GM18951 (cell line): ENCODE measurements around the gene PYDC1.

Experiments used
- POLR2A ChIP-seq: IDR thresholded peaks from 4 replicates; pipeline ENCODE4 v1.6.1; 2011; ENCODE audit warnings: mild to moderate bottlenecking; ENCODE audit not compliant: insufficient read length, insufficient read depth; ENCODE audit errors: extremely low read depth
- in situ Hi-C: fragments of 300-500 bp; cut with MboI; formaldehyde crosslinking; loops from one replicate; pipeline ENCODE4 v1.12.0; 2022; ENCODE audit warnings: low sequenced_read_pairs, mixed read lengths, inconsistent platforms; ENCODE audit not compliant: unreplicated experiment

The PYDC1 gene

DNA sequence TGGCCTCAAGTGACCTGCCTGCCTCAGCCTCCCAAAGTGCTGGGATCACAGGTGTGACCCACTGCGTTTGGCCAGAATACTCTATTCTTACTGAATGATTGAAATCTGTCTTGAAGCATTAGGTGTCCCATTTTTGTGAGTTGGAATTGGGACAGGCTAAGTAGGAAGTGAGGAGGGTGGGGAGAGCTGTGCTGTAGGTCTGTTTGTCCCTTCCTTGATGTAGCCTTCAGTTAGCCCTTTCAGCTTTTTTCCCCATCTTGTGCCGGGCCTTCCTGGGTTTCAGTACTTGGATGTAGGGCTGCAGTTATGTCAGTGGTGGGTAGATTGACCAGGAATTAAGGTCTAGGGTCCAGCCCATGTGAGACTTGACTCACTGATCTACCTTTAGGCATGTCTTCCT lies 23.1 kb downstream of the PYDC1 start:
- no peak for TF ChIP-seq POLR2A
- in situ Hi-C loops: no loop called here

DNA sequence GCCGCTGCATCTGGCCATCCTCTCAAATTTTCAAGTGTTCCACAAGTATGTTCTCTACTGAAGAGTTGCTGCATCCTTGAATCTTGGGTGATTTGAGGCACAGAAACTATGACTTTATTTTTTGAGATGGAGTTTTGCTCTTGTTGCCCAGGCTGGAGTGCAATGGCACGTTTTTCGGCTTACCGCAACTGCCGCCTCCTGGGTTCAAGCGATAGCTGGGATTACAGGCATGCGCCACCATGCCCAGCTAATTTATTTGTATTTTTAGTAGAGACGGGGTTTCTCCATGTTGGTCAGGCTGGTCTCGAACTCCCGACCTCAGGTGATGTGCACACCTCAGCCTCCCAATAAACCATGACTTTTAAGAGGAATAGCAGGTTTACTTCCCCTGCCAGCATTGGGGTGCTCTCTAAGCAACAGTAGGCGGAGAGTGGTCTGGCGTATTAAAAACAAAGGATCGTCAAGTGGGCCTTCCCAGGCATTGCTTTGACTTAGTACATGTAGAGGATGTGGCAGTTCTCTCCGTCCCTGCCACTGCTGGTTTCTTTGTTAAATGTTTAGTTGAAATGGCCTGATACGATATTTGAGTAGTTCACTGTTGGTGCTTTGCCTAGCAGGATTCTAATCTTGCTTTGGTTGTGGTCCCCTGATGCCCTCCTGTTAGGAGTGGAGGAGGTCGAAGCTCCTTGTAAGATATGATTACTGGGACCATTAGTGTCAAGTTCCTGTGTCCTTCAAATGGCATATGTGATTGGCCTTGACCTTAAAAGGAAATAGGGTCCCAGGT lies 23.9 kb downstream of the PYDC1 start:
- in situ Hi-C loops: no loop called here
- peak; percentile 8 for TF ChIP-seq POLR2A

DNA sequence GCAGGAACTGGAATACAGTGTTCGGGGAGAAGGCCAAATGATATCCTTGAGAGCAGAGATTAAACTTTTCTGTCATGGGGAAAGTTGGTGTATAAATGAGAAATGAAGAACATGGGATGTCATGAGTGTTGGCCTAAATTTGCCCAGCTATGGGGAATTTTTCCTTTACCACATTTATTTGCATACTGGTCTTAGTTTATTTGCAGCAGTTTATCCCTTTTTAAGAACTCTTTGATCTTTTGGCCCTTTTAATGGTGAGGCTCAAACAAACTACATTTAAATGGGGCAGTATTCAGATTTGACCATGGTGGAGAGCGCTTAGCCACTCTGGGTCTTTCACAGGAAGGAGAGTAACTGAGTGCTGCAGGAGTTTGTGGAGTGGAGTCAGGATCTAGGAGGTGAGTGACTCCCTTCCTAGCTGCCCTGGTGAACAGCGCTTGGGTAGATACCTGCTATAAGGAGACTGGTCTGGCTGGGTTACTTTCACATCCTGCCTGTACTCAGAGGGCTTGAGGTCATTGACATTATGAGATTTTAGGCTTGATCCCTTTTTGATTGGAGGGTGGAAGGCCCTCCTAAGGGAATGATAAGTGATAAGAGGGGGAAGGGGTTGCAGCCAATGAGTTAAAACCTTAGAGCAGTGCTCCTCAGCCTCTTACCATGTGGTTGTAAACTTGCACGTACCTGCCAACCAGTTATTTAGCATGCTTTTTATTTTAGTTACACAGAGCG lies 25.1 kb downstream of the PYDC1 start:
- in situ Hi-C loops: no loop called here
- no peak for TF ChIP-seq POLR2A

DNA sequence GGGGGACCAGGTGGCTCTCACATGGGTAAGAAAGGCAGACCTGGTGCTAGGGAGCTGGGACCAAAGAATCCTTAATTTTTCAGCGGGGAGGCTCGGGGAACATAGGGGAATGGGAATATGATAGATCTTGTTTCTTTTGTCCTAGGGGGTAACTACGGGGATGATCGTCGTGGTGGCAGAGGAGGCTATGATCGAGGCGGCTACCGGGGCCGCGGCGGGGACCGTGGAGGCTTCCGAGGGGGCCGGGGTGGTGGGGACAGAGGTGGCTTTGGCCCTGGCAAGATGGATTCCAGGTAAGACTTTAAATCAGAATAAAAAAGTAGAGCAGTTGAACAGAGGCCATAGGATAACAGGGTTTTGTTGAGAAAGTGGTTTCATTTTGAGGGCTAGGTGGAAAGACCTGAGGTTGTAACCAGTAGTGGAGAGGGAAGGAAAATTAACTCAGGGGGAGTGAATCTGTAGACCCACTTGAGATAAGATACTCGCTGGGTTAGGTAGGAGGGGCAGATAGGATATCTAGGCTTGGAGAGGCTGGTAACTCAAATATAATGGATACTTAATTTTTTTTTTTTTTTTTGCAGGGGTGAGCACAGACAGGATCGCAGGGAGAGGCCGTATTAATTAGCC lies 26.0 kb downstream of the PYDC1 start:
- in situ Hi-C loops: no loop called here
- no peak for TF ChIP-seq POLR2A

- peak; percentile 14 for TF ChIP-seq POLR2A
- in situ Hi-C loops: no loop called here
These were observed 26.9 kb downstream of the PYDC1 start for GRCh38 chr16:31190061-31190460.

- in situ Hi-C loops: no loop called here
These were observed 27.5 kb downstream of the PYDC1 start for GRCh38 chr16:31189412-31189778.

DNA sequence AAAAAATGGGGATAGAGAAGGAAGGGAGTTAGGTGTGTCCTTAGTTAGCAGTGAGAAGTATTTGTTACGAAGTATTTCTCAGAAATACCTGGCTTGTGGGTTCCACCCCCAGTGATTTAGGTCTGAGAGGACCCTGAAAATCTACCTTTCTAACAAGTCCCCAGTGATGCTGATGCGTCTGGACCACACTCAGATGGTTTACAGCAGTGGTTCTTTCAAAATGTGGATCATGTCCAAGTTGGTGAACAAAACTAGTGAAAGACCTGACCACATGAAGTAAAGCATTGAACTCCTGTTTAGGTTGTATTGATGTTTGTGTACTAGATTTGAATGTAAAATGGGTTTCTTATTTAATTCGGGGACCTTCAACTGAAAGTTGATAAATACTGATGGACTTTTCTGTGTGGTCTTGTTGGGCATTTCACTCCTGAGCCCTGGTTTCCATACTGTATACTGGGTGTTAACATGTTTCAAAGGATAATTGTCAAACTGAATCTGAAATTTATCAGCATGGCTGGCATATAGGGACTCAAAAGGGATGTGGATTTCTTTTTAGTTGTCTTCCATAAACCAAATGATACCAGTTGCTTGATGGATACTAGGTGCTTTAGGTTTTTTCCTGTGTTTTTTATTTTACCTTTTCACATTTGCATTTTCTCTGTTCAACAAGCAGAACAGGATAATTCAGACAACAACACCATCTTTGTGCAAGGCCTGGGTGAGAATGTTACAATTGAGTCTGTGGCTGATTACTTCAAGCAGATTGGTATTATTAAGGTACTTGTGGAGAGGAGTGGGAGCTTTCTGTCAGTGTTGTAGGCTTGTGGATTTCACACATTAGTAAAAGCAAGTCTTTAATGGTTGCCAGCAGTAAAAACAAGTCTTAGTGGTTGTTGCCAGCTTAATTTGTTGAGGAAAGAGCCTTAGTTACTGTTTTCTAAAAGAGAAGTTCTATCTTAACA lies 28.2 kb downstream of the PYDC1 start:
- in situ Hi-C loops: no loop called here
- TF ChIP-seq POLR2A: no peak

More at GRCh38 chr16:31189412-31189778, 27.5 kb downstream of the PYDC1 start:
- no peak for TF ChIP-seq POLR2A

- in situ Hi-C loops: no loop called here
- TF ChIP-seq POLR2A: no peak
These were observed 29.1 kb downstream of the PYDC1 start for GRCh38 chr16:31187808-31188189.

- in situ Hi-C loops: no loop called here
- no peak for TF ChIP-seq POLR2A
These were observed 29.8 kb downstream of the PYDC1 start for GRCh38 chr16:31186930-31187807.

DNA sequence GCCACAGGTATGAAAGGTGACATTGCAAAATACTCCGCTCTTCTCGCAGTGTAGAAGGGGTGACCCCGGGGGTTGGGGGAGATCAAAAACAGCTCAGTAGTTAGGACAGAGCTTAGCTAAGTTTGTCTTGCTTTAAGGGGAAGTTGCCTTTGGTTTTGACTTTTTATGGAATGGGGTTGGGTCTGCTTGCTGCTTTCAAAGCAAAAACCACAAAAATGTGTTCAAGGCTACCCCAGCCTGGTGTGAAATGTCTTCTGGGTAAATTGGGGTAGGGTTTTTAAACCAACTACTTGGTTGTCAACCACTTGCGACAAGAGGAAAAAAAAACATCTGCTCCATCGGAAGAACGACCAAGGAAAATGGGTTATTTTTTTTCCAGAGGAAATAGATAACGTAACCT lies 30.8 kb downstream of the PYDC1 start:
- in situ Hi-C loops: no loop called here

DNA sequence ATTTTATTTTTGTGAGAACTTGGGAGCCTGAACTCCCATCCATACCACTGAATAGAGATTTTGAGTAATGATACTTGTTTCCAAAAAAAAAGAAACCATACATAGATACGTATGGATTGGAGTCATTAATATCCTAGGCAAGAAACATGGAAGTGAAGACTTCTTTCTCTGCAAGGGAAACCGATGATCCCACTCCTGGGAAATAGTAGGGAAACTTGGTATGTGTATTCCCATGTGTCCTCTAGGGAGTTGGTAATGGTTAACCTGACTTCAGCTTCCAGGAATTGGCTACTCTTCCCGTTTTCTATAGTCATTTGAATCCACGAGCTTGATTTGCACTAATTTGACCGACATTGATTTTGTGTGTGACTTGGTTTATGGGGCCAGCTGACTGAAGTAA lies 31.6 kb downstream of the PYDC1 start:
- TF ChIP-seq POLR2A: no peak
- in situ Hi-C loops: no loop called here

More for the DNA sequence above, 30.8 kb downstream of the PYDC1 start:
- TF ChIP-seq POLR2A: no peak

DNA sequence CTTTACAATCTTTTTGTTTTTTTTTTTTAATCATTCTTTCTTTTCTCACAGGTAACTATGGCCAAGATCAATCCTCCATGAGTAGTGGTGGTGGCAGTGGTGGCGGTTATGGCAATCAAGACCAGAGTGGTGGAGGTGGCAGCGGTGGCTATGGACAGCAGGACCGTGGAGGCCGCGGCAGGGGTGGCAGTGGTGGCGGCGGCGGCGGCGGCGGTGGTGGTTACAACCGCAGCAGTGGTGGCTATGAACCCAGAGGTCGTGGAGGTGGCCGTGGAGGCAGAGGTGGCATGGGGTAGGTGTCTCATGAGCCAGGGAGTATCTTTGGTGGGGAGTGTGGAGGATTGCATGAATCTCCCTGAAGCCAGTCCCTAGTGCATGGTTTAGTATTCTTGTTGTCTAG lies 32.0 kb downstream of the PYDC1 start:
- TF ChIP-seq POLR2A: no peak
- in situ Hi-C loops: no loop called here
